Stimulated activated CD4-positive, alpha-beta T cell treated with anti-CD3 and anti-CD28 coated beads, Interleukin-1b, Interleukin-23, amount 100 ng/mL, for 1 hour (primary cell): Measurements from ENCODE around the gene CHPF2.

Experiments used
- DNase-seq, 2 donors: peaks; one replicate each; pipeline ENCODE4 v3.0.0-alpha.2; 2020; ENCODE audit warnings: low read depth in 2 of 2

CHPF2 gene

DNA sequence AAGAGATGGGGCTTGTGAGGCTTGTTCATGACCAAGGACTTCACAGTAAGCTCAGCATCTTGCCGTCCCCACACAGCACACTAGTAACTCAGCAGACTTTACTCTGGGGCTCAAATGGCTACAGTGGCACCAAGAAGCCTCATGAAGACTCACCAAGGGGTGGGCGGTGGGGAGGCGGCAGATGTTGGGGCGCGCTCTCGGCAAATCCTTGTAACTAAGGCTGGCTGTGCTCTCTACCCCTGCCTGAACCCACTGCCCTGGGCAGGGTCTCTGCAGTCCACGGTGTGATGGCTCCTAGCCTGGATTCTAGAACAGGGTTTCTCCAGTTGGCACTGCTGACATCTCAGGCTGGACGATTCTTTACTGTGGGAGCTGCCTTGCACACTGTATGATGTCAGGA lies 28.6 kb downstream of the CHPF2 start:
- no peak for DNase-seq

DNA sequence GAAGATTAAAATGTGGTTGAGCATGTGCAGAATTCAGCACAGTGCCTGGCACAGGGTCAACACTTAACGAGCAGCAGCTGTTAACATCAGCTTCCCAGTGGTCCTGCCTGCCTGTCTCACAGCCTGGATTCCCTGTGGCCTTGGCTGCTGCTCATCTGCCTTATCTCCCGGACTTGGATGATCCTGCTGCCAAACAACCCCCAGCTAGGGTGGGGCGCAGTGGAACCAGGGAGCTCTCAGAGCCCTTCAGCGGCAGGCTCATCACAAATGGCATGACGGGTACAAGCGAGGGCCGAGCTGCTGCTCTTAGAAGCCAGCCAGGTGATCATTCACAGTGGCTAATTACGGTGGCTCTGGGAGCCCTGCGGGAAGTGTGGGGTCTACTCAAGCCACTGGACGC lies 29.2 kb downstream of the CHPF2 start:
- DNase-seq, result no peak

DNA sequence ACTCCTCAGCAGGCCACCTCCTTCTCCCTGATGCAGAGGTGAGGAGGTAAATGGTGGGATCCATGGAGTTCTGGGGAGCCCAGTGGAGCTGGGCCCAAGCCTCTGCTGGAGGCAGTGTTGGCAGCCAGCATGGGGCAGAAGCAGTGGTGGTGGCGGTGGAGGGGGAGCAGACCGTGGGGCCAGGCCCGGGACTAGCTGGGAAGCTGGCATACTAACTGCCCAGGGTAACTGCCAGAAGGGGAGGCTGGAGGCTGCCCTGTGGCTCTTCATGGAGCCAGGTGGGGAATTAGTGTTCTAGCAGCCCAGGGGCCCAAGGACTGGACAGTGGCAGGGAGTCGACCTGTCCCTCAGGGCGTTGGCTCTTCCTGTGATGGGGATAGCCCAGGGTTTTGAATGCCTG lies 32.3 kb downstream of the CHPF2 start:
- DNase-seq, result no peak

DNA sequence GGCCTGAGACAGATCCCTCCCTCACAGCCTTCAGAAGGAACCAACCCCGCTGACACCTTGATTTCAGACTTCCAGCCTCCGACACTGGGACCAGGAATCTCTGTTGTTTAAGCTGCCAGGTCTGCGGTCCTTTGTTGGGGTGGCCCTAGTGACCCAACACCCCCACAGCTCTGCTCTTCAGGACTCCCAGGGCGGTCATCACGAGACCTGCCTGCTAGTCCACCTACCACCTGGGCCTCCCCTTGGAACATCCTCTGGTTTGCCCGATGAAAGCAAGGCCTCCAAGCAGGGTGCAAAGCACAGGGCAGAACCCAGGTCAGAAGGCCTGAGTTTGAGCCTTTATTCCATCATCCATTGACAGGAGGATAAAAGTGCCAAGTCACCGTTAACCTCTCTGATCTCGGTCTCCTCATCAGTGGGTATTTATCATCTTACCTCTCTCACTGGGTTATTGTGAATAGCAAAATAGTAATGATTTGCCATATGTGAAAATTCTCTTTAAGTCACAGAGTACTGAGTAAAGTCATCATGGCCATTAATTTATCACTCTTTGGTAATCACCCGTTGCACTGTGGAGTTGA lies 33.2 kb downstream of the CHPF2 start:
- DNase-seq, result no peak

DNA sequence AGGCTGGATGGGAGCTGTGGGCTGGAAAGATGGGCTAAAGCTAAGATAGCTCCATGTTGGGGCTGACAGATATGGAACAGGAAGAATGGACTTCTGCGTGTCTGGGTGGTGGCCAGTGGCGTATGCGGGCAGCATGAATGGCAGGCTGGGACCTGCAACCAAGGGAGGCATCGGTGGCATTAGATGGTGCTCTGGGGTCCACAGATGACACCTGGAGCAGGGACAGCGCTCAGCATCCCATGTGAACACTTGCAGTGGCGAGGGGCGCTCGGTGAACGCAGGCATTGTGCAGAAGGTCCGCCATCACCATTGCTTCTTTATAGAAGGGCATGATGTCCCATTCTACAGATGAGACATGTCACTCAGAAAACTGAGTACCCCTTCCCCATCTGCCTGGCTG lies 37.2 kb downstream of the CHPF2 start:
- DNase-seq, result no peak

DNA sequence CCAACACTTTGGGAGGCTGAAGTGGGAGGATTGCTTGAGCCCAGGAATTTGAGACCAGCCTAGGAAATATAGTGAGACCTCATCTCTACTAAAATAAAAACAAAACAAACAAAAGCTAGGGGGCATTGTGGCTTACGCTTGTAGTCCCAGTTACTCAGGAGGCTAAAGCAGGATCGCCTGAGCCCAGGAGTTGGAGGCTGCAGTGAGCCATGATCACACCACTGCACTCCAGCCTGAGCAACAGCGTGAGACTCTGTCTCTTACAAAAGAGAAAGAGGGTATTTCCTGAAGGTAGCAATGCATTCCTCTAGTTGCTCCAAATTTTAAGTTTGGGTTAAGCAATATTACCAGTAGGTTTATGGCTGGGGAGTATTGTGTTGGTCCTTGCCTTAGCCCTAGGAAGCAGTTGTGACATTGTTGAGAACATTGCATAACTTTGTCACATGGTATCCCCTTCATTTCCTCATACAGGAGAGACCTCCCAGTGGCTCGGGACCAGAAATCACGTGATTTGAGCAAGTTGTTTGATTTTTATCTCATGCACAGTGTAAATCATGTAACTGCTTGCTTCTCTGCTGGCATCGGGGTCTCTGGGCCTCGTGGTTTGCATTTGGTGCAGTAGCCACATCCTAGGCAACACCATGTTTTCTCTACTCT lies 39.5 kb downstream of the CHPF2 start:
- DNase-seq, result no peak

DNA sequence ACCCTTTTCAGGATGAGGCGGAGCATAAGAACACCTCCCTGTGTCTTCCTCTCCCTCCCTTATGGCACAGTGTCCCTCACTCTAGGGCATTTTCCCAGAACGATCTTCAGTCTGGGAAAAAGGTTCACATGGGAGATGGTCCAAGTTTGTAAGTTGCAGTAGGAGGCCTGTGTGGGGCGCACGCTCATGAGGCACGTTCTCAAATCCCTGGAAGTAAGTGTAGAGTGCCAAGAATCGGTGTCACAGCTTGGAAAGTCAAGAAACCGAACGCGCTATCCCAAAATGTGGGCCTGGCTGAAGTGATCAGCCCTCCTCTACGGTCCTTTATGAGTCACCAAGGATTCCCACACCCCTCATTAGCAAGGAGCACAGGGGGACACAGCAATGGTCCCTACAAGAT lies 40.1 kb downstream of the CHPF2 start:
- no peak for DNase-seq

DNA sequence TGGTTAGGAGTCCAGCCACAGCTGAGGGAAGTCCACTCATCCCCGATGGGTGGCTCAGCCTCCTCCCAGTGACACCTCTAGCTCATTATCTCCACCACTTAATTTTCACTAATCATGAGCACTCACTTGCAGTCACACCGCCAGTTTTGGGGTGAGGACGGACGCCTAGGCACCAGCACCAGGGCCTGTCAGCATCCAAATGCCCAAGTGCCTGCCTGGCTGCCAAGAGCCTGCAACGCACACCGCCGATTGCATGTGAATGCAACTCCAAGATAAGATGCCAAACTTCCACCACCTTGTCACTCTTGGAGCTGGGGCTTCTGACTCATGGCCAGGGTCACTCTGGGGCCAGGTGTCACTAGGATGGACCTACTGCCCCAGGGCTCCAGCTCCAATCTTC lies 40.6 kb downstream of the CHPF2 start:
- no peak for DNase-seq

DNA sequence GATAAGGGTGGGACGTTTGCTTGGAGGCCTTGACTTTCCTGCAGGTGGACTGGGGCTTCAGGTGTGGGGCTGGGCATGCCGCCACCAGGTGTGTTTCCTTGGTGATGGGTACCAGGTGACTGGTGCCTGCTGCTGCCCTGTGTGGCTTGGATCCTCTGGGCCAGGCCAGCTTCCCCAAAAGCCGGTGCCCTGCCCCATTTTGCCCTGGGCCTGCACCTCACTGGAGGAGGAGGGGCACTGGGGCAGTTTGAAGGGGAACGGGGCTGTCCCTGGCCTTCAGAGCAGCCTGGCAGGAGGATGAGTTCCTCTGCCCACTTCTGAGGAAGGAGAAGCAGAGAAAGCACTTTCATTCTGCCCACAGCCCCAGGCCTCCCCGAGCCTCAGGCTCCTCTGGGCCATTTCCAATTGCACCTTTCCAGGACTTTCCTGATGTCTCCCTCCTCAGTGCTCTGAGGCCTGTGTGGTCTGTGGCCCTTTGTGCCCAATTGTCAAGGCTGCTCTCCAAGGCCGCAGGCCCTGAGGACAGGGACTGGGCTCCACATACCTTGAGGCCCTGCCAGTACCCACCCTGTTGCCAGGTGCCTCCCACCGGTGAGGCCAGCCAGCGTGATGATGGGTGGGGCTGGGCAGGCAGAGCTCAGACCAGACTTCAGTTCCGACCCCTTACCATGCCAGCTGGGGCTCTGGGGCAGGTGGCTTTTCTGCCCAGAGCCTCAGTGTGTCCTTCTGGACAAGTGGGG lies 41.5 kb downstream of the CHPF2 start:
- no peak for DNase-seq

DNA sequence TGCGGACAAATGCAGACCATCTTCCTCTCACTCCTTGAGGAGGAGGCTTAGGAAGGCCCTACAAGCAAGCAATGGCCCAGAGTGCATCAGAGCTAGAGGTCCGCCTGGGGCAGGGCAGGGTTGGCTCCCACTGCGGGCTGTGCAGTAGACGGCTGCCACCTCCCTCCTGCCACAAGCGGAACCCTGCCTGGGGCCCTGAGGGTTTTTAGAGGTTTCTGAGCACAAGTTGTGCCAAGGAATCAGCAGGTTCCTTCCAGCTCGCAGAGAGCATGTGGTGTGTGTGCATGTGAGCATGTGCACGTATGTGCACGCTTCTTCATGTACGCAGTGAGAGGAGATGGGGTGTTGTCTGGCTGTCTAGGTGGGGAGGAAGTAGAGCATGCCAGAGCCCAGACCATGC lies 42.1 kb downstream of the CHPF2 start:
- DNase-seq, result no peak

DNA sequence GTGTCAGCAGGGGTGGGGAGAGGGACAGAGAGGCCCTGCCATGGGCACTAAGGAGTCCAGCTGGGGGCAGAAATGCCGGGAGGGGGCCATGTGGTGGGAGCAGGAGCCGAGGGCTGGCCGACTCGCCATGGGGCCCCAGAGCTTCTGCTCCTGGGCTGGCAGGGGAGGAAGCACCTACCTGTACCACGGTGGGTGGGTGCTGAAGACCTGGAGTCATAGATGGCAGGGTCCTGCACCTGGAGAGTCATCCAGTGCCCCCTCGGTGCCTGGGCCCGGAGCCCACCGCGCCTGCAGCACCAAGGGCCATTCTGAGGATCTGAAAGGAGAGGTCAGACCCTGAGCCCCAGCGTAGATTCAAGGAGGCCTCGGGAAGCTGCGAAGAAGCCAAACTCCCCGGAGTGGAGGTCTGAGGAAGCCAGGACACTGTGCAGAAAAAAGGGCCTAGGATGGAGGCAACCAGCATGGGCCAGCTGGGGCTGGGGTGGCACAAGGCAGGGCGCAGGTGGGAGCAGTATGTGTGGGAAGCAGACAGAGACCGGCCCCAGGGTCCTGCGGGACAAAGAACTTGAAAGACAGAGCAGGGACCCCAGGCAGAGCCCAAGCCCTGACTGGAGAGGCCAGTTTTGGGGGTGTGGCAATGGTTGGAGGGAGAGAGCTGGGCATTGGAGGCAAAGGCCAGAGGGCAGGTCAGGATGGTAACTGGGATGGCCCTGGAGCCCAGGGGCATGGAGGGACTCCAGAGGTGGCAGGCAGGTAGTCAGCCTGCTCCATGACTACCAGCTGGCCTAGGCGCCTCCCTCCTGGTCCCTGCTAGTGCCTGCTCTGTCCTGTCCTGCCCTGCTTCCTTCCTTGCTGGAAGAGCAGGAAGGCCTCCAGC lies 42.9 kb downstream of the CHPF2 start:
- DNase-seq, result no peak

DNA sequence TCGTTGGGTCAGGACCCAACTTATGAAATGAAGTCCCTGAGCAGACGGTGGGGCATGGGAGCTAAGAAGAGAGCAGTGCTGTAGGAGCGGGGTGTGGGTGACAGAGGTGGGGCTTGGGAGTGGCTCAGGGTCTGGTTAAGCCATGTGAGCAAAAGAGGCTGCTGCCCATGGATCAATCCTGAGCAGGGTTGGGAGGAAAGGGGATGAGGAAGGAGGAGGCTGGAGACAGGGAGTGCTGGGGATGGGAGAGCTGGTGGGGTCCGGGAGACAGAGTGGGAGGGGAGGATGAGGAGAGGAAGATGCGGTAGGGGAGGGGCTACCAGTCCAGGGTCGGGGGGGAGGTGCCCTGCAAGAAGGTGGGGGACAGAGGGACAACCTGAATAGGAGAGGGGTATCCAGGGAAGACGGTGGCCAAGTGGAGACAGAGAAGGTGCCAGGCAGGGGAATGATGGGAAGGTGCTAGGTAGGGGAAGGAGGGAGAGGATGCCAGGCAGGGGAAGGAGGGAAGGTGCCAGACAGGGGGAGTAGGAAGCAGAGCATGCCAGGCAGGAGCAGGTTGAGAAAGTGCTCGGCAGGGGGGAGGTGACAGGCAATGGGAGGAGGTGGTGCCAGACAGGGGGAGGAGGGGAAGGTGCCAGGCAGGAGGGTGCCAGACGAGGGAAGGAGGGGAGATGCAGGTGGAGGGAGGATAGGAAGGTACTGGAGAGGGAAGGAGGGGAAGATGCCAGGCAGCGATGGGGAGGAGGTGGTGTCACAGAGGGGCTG lies 43.7 kb downstream of the CHPF2 start:
- DNase-seq, result no peak

DNA sequence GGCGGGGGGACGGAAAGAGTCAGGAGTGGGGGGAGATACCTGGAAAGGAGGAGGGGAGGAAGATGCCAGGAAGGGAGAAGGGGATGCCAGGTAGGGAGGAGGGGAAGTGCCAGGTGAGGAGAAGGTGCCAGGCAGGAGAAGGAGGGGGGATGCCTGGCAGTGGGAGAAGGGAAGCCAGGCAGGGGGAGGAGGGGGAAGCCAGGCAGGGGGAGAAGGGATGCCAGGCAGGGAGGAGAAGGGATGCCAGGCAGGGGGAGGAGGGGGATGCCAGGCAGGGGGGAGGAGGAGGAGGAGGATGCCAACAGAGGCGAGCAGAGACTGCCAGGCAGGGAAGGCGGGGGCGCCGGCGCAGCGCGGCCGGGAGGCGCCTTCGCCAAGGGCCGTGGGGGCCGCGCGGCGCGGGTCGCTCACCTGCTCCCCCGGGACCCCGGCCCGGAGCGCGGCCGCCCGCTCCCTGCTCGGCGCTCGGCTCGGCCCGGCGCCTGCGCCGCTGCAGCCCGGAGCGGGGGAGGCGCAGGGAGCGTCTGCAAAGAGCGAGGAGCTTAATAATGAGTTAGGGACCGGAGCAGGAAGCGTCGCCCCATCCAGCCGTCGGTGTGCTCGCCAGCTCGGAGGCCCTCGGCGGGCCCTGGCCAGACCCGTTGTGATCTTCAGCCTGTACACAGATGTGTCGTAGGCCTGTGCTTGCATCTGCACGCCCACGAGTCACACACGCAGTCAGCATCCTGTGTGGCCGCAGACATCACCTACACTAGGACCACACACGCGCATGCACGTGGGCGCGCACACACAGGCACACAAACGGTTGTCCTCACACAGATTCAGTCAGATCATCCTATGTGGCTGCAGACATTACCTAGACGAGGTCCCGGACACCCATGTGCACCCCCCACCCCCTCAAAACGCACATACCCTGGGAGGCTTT lies 44.6 kb downstream of the CHPF2 start:
- DNase-seq, result peak in 1 of 2 donors; percentile 42

DNA sequence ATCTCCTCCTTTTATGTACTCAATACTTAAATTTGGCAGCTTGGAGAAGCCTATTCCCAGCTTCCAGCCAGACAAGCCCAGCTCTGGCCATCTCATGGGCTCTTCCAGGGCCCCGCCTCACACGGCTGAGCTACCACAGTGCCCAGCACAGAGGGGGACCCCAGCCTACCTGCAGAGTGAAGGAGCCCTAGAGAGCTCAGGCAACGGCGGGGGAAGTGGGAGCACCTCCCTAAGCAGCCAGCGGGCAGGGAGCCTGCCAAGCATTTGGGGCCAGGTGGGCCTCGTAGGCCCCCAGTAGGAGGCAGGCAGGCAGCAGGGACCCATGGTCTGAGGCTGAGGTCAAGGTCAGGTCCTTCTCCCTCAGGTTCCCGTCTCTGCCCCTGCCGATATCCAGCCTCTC lies 45.3 kb downstream of the CHPF2 start:
- no peak for DNase-seq

DNA sequence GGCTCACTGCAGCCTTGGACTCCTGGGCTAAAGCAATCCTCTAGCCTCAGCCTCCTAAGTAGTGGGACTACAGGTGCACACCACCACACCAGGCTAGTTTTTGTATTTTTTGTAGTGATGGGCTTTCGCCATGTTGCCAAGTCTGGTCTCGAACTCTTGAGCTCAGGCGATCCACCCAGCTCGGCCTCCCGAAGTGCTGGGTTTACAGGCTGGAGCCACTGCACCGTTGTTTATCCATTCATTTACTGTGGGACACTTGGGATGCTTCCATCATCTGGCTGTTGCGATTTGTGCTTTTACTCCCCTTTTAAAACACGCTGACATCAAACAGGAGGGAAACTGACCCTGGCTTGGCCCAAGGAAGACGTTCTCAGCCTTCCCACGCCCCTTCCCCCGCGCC lies 46.7 kb downstream of the CHPF2 start:
- no peak for DNase-seq

DNA sequence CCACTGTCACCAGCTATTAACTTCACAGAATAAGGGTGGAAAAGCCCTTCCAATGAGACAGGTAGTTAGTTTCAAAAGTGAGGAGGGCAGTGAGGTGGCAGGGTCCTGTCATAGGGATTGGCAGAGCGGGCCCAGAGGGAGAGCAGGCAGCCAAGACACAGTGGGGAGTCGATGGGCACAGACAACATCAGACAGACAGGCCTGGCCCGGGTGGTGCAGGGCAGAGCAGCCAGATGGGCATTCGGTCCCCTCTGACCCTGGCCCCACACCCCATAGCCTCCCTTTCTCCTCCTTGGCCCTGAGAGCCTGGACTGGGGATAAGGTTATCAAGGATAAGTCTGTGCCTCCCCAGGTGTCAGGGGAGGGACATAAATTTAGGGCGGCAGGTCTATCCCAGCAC lies 47.6 kb downstream of the CHPF2 start:
- DNase-seq, result no peak

DNA sequence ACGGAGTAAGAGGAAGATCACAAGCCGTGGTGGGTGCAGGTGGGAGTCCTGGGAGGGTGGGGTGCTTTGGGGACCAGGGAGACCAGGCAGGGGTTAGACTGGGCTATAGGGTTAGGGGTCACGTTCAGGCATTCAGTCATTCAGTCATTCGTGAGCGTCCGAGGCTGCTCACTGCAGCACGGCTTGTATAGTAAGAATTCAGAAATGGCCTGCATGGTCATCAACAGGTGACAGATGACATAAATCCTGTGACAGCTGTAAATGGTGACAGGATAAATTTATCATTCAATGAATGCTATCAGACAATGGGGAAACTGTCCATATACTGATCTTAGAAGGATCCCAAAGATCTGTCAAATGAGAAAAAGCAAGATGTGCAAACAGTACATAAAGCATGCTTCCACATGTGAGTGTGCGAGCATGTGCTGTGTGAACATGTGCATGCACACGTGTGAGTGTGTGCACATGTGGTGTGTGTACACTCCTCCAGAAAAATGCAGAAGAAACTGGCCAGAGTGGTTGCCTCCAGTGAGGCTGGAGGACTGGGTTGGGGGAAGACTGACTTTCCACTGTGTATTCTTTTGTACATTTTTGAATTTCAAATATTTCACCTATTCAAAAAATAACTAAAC lies 48.2 kb downstream of the CHPF2 start:
- DNase-seq, result no peak

DNA sequence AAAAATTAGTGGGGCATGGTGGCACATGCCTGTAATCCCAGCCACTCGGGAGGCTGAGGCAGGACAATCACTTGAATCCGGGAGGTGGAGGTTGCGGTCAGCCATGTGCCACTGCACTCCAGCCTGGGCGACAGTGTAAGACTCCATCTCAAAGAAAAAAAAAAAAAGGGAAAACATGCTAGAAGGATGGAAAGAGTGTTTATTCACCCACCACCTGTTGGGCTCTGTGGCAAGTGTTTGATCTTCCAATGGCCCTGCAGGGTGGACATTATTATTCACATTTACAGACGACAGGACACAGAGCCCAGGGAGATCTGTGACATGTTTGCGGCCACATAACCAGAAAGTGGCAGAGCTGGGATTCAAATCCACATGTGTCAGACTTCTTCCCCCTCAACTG lies 49.4 kb downstream of the CHPF2 start:
- DNase-seq, result no peak

DNA sequence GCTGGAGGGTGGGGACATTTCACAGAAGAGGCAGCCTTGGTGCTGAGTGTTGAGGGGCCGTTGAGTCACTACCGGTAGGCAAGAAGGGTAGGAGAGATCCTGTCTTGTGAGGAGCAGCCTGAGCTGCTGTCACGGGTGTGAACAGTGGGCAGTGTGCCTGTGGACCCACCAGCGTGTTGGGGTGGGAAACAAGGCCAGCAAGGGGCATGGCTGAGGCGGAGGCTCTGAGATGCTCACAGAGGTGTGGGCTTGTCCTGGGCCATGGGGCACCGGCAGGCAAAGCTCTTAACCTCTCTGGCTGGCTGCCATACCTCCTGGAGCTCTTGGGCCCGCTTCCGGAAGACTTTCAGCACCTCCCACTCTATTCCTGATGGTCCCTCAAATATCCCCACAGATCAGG lies 49.8 kb downstream of the CHPF2 start:
- no peak for DNase-seq

DNA sequence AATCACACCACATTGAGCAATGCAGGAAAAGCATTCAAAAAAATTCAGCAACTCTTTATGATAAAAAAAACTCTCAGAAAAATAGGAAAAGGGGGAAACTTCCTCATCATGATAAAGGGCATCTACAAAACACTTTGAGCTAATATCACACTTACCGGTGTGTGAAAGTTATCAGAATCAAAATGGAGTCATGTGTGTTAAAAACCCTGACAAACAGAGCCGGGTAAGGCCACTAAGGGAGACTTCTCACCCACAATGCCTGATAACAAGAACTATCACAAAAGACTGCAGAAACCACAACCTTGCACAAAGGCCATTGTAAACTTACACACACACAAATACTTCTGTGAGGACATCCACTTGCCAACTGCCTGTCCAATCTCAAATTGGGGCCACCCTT lies 51.0 kb downstream of the CHPF2 start:
- no peak for DNase-seq
